NCI-H526 treated with DMSO at 0.1 percent for 48 hours (cell line): ENCODE results near the gene GGTLC2.
"Not testable (repeated sequence)": the region's sequence is repeated elsewhere in the genome, so short reads cannot be mapped to it uniquely, and the experiment has no call there.

Experiments used
- DNase-seq: peaks from one replicate; lab custom pipeline; 2025; lab: John Stamatoyannopoulos, UW

The GGTLC2 gene

DNA sequence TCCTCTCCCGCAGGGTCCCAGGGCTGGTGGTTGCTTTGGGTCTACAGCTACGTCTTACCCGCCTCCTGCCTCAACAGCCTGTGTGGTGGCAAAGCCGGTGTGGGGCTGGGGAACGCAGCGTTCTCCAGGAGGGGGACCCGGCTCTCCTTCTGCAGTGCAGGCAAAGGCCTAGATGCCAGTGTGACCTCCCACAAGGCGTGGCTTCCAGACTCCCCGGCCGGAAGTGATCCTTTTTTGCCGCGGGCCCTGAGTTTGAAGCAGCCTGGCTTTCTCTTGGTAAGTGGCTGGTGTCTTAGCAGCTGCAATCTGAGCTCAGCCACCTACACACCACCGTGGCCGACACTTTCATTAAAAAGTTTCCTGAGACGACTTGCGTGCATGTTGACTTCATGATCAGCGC is 6.1 kb upstream of the GGTLC2 start:
- not testable (repeated sequence) for DNase-seq

- not testable (repeated sequence) for DNase-seq
These were observed 2.2 kb upstream of the GGTLC2 start for GRCh38 chr22:22642255-22642654.

DNA sequence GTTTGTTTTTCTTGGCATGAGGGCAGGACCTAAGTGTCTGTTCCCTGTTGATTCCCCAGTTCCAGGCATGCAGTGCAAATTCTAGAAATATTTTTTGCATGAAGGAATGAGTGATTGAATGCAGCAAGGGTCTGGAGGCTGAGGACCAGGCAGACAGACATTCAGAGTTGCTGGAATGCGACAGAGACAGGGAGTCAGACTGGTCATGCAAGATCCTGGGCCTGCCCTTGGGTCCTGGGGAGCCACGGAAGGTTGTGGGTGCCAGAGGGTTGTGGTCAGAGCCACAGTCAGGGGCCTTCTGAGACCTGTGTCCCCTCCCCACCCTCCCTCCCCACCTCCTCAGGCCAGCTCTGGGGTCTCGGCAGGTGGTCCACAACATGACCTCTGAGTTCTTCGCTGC is 1.6 kb downstream of the GGTLC2 start:
- not testable (repeated sequence) for DNase-seq

DNA sequence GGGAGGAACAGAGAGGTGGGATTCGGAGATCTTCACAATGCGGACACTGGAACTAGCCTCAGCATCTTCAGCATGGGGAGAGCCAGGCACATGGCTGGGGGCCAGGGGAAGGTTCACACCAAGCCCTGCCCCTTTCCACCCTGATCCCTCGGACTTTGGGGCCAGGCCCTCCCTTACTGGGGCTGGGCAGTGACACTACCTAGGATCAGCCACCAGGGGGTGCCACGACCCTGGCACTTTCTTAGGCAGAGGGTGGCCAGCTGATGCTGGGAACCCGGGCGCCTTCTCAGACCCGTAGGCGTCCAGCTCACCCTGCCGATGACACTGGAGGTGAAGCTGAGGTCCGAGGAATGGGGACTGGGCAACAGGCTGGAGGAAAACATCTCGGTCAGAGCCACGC is 3.5 kb downstream of the GGTLC2 start:
- not testable (repeated sequence) for DNase-seq

DNA sequence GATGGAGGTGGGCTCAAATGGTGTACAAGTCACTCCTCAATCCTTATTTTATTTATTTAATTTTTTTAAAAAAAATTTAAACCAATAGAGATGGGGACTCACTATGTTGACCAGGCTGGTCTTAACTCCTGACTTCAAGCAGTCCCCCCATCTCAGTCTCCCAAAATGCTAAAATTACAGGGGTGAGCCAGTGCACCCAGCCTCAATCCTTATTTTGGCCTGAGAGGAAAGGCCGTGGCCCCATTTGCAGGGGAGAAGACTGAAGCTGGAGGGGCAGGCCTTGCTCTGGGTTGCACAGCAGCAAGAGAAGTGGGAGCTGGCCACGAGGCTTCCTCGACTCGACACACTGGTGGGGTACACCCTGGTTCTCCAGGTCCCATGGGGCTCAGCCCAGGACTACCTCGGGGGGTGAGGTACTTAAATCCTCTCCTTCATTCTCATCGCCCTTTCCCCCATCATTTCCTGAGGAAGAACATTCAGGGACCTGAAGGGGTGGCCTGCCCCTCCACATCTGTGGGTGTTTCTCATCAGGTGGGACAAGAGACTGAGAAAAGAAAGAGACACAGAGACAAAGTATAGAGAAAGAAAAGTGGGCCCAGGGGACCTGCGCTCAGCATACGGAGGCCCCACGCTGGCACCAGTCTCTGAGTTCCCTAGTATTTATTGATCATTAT is 4.6 kb downstream of the GGTLC2 start:
- not testable (repeated sequence) for DNase-seq

- not testable (repeated sequence) for DNase-seq
These were observed 5.3 kb downstream of the GGTLC2 start for GRCh38 chr22:22649761-22650160.

- not testable (repeated sequence) for DNase-seq
These were observed 6.0 kb downstream of the GGTLC2 start for GRCh38 chr22:22650398-22650797.

DNA sequence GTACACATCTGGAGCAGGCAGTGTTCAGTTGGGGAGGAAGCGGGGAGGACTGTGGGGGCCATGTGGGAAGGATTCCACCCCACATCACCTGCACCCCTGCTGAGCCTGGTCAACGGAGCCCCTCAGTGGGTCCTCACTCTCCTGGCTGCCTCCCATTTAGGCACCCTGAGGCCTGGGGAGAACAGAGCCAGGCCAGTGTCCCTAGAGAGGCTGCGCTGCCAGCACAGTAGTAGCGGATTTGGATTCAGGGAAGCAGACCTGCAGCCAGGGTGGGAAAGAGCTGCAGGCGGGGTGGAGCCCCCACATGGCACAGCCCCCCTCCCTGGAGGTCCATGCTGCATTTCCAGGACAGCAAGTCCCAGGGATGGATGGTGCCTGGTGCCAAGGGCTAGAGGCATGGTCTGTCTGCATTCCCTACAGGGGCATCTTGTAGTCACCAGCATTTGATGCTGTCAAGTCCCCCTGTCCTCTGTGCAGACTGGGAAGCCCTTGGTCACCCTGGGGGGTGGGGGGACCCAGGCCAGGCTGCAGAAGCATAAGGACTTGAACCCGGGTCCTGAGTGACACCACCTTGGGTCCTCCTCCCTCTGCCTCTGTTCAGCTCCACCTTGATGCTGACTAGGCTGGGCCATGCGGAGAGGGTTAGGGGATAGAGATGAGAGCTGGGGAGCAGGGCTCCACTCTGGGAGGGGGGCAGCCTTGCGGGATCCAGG is 6.5 kb downstream of the GGTLC2 start:
- not testable (repeated sequence) for DNase-seq

GRCh38 chr22:22651593-22651992 is 7.2 kb downstream of the GGTLC2 start:
- not testable (repeated sequence) for DNase-seq

DNA sequence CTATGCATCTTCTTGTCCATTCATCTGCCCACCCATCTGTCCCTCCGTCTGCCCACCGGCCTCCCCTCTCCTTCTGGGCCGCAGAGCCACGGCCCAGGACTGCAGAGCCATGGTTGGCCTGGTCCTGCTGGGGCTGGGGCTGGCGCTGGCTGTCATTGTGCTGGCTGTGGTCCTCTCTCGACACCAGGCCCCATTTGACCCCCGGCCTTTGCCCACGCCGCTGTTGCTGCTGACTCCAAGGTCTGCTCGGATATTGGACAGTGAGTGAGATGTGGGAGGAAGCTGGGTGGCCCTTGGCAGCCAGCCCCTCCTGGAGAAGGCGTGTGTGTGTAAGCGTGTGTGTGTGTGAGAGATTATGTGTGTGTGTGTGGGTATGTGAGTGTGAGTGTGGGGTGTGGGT is 7.7 kb downstream of the GGTLC2 start:
- not testable (repeated sequence) for DNase-seq

- DNase-seq = not testable (repeated sequence)
These were observed 8.2 kb downstream of the GGTLC2 start for GRCh38 chr22:22652573-22652972.

- DNase-seq = not testable (repeated sequence)
These were observed 9.4 kb downstream of the GGTLC2 start for GRCh38 chr22:22653677-22654381.

- DNase-seq = no peak
These were observed 11.3 kb downstream of the GGTLC2 start for GRCh38 chr22:22655452-22656290.

- DNase-seq = no peak
These were observed 13.3 kb downstream of the GGTLC2 start for GRCh38 chr22:22657712-22658111.

- DNase-seq = no peak
These were observed 16.9 kb downstream of the GGTLC2 start for GRCh38 chr22:22661275-22661674.

- DNase-seq = no peak
These were observed 17.7 kb downstream of the GGTLC2 start for GRCh38 chr22:22662095-22662494.

- no peak for DNase-seq
These were observed 19.7 kb downstream of the GGTLC2 start for GRCh38 chr22:22663861-22664800.

GRCh38 chr22:22666307-22667091 is 22.1 kb downstream of the GGTLC2 start:
- no peak for DNase-seq

- no peak for DNase-seq
These were observed 23.8 kb downstream of the GGTLC2 start for GRCh38 chr22:22667966-22668880.
